ENCODE measurements around the gene UBE2O.

DNA sequence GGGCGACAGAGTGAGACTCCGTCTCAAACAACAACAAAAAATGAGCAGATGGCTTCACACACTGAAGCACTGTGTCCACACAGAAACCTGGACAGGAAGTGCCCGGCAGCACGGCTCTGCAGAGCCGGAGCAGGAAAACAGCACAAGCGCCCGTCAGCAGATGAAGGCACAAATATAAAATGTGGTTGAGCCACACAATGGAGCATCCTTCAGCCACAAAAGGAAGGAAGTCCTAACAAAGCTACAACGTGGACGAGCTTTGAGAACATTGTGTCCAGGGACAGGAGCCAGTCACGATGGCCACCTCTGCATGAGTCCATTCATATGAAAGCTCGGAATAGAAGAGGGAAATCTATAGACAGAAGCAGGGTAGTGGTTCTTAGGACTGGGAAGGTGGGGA is 32.6 kb upstream of the UBE2O start:
- TF ChIP-seq, protein P1, sequence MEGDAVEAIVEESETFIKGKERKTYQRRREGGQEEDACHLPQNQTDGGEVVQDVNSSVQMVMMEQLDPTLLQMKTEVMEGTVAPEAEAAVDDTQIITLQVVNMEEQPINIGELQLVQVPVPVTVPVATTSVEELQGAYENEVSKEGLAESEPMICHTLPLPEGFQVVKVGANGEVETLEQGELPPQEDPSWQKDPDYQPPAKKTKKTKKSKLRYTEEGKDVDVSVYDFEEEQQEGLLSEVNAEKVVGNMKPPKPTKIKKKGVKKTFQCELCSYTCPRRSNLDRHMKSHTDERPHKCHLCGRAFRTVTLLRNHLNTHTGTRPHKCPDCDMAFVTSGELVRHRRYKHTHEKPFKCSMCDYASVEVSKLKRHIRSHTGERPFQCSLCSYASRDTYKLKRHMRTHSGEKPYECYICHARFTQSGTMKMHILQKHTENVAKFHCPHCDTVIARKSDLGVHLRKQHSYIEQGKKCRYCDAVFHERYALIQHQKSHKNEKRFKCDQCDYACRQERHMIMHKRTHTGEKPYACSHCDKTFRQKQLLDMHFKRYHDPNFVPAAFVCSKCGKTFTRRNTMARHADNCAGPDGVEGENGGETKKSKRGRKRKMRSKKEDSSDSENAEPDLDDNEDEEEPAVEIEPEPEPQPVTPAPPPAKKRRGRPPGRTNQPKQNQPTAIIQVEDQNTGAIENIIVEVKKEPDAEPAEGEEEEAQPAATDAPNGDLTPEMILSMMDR (IDR thresholded peaks at IDR 0.05; ENCODE audit: insufficient read depth, low read depth, low read length): no peak
- TF ChIP-seq EZH2 (IDR thresholded peaks at IDR 0.05; ENCODE audit: insufficient read depth, low read length): no peak
